ENCODE results near the gene PGS1.

PGS1 gene

GRCh38 chr17:78346605-78347250, 31.7 kb upstream of the PGS1 start:
- ATAC-seq, result no peak

GRCh38 chr17:78347453-78347852, 31.0 kb upstream of the PGS1 start:
- no peak for ATAC-seq

- peak in 1 of 2 donors; percentile 27 for ATAC-seq
Observed at GRCh38 chr17:78348055-78348770, 30.2 kb upstream of the PGS1 start.

DNA sequence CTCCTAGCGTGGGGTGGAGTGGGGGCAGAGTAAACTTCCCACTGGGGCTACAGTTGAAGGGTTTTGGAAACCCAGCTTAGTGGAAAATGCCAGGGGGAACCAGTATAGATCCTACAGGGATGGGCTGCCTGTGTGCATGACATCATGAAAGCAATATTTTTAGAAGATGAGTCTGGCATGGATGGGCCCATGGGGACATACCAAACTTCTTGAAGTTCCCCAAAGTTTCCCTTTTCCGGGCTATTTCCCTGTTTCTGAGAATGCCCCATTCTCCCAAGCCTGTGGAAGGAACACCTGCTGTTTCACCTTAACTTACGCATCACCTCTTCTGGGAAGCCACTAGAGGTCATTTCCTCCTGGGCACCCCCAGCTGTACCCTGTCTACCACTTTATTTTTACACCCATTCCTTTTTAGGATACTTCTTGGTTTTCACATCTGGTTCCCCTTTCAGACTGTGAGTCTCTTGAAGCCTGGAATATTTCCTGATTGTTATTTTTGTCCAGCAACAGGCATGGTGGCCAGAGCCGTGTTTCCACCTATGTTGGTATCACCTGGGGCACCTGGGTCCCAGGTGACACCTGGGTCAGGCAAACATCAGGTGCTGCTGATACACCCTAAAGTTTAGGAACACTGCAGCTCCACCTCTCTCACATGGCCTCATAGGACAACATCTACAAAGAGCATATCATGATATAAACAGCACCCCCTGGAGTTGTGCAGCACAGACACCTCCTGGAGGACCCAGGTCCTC, 28.4 kb upstream of the PGS1 start:
- no peak for ATAC-seq

GRCh38 chr17:78351449-78352006, 26.9 kb upstream of the PGS1 start:
- no peak for ATAC-seq

DNA sequence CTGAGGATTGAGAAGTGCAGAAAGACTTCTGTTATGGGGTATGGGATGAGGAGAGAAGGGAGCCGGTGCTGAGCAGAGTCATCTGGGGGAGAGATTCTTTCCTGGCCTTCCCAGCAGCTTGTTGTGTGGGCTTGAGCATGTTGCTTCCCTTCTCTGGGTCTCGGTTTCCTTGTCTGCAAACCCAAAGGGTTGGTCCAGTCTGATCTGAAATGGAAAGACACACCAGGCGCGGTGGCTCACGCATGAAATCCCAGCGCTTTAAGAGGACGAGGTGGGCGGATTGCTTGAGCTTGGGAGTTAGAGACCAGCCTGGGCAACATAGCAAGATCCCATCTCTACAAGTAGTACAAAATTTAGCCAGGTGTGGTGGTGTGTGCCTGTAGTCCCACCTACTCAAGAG, 24.6 kb upstream of the PGS1 start:
- no peak for ATAC-seq

GRCh38 chr17:78355045-78355641, 23.3 kb upstream of the PGS1 start:
- no peak for ATAC-seq

- ATAC-seq, result no peak
Observed at GRCh38 chr17:78355701-78356100, 22.7 kb upstream of the PGS1 start.

GRCh38 chr17:78356101-78356713, 22.2 kb upstream of the PGS1 start:
- peak; percentile 72 to 74 for ATAC-seq

- no peak for ATAC-seq
Observed at GRCh38 chr17:78357177-78357586, 21.3 kb upstream of the PGS1 start.

GRCh38 chr17:78357672-78358537, 20.5 kb upstream of the PGS1 start:
- ATAC-seq, result no peak

DNA sequence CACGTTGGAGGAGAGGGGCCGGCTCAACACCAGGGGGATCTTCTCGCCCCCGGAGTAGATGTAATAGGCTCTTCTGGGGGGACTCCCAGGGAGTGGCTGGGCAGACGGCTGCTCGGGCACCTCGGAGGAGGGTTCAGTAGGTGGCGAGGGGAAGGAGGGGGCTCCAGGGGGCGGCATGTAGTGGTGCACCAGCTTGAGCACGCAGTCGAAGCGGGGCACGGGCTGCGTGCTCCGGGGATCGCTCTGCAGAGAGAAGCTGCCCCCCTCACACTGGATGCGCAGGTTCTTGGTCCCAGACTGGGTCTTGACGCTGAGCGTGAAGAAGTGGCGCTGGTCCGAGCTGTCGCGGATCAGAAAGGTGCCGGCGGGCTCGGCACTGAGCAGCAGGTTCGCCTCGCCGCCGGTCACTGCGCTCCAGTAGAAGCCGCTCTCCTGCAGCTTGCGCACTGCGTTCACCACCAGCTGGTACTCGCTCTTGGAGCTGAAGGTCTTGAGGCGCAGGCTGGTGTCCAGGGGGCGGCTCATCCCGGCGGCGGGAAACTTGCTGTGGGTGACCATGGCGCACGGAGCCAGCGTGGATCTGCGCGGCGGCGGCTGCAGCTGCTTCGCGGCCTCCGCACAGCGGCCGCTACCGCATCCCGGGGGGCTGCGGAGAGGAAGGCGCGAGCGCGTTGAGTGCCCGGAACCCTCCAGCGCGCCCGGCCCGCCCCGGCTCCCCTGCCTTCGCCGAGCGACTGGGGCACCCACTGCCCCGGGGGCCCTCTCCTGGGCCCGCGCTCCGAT, 19.7 kb upstream of the PGS1 start:
- ATAC-seq, result no peak

DNA sequence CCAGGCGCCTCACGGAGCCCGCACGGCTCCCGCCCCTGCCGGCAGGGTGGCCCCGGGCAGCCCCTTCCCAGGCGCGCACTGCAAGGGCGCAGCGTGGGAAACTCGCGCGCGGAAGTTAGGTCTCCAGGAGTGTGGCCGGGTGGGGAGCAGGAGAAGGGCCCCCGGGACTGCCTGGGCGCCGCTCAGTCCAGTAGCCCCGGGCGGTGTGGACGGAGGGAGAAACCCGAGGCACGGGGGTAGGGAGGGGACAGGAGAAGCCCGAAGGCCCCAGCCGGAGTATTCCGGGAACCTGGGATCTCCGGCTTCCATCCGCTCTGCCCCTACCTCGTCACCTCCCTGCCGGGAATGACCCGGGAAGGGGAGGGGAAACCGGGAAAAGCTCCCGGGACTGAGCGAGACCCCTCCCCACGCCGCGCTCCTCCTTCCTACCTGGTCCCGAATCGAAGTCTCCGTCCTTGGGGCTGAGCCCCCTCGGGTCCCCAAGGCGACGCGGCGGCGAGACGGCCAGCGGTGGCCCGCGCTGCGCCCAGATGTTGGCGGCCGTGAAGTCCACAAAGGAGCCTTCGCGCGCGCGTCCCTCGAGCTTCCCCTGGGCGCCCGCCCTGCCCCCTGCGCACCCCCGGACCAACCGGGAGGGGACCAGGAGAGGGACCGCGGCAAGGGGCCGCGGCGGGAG, 19.0 kb upstream of the PGS1 start:
- no peak for ATAC-seq

GRCh38 chr17:78359997-78360370, 18.5 kb upstream of the PGS1 start, which contains the start of gene SOCS3:
SOCS3 (minus strand) TSS chr17:78360077; CDS start chr17:78359095, 982 bp downstream.
- ATAC-seq, result peak; percentile 70 to 77

DNA sequence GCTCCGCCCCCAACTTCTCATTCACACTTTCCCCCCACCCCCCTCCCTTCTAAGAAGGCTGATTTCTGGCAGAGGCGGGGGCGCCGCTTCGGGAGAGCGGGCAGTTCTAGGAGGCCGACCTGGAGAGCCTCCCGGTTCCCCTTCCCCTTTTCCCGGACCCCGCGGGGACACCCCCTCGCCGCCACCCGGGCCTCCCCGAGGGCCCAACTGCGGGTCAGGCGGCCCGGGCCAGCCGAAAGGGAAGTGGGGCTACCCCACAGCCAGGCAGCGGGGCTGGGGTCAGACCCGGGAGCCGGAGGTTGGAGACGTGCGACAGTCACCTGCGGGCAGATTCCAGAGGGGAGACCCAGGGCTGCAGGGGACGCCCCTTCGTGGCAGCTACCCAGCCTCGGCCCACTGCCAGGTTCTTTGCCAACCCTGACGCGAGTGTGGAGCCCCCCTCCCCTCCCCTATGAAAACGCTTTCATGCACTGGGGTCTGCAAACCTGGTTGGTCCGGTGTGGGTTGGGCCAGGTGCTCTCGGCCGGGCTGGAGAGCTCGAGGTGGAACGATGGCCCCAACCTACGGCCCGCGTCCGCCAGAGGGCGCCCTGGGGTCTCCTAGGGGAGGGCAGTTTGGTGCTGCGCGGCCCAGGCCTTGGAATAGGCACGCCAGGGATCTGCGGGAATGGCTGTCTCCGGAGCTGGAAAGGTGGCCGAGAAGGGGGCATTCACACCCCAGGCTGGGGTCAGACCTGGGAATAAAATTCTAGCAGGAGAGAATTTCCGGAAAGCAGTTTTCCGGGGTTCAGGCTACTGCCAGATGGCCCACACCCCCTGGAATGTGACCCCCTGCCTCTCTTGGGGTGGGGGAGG, 17.9 kb upstream of the PGS1 start:
- peak; percentile 21 to 25 for ATAC-seq

DNA sequence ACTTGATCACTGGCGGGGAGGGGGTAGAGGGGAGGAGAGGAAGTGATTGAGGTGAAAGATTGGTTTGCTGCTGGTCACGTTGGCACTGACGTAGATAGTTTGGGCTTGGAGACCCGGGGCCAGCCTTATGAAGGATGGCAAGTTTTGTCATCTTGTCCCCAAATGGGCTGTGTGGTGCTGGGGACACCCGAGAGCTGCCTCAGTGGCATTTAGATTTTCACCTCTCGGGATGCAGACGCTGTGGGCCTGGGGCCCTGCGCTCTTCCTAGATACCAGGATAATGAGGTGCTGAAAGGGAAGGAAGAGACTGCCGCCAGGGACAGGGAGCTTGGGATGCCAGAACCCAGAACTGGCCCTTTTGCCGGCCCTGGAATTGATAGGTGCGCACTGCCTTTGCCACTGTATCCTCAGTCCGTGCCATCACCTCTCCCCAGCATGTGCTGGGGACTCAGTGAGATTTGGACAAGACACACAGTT, 17.2 kb upstream of the PGS1 start:
- ATAC-seq, result no peak

DNA sequence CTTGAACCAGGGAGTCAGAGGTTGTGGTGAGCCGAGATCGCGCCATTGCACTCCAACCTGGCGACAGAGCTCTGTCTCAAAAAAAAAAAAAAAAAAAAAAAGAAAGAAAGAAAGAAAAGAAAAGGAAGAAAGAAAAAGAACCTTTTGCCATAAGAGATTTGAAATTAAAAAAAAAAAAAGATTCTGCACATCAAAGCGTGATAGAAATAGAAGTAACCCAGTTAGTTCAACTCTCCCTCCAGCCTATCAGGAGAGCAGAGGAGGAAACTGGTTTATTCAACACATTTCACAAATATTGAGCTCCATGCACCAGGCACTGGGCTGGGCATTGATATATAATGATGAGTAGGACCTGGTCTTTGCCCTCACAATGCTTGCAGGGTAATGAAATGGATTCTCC, 16.2 kb upstream of the PGS1 start:
- no peak for ATAC-seq

DNA sequence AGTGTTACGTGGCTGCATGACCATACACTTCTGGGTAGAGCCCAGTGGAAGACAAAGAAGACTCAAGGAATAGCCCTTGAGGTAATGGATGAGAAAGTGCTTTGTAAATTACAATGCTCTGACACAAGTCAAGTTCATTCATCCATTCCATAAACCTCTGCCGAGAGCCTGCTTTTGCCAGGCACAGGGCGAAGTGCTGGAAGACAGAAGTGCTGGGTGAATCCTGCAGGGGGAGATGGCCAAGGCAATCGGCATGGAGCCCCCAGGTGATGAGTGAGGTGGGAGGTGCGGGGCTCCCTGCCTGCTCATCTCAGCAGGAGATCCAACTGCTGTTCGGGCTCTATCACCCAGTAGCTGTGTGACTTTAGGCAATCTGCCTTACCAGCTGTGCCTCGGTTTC, 15.8 kb upstream of the PGS1 start:
- no peak for ATAC-seq

Data from activated CD4-positive, CD25-positive, alpha-beta regulatory T cell treated with anti-CD3 and anti-CD28 coated beads, Interleukin-2, amount 50 U/mL, for 24 hours (primary cell).